ENCODE measurements around the gene PDXDC1. TPM values are rescaled to one million over a fixed set of nuclear protein-coding genes. Genes with fewer than 3 reads are reported as not detected.

PDXDC1 gene
- total and polyA plus RNA-seq, 9 of the 15 experiments (the other 6 are each of a cell fraction or from before 2014, with no cell fraction given) = 5.1 to 95.4 (median 45.8) TPM

DNA sequence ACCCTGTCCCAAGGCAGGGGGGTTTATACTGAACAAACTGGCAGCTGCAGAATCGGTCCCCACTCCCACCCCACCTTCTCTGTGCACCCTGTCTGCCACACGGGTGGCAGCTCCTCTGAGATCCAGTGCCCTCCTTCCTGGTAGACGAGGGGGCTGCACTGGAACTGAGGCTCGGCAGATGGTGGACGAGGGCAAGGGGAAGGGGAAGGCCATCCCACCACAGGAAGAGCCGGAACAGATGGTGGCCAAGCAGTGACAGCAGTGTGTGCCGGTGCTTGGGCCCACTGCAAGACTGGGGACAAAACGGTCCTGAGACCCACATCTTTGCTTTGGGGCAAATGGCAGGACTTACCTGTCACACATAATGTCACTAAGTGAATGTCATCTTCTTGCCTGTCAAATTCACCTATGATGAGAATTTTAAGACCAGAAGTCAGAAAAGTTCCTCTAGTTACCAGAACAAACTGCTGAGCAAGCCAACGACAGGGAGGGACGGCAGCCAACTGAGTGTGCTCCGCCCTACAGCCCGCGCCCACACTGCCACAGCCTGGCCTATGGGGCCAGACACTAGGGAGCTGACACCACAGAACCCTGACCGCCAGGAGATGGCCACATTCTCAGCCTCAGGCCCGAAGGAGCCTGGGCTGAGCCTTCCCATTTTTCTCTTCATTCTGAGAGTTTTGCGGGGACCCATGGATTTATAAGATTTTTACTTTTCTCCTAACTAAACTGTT is 66.6 kb downstream of the PDXDC1 start (continued):
- TF ChIP-seq, protein P1, sequence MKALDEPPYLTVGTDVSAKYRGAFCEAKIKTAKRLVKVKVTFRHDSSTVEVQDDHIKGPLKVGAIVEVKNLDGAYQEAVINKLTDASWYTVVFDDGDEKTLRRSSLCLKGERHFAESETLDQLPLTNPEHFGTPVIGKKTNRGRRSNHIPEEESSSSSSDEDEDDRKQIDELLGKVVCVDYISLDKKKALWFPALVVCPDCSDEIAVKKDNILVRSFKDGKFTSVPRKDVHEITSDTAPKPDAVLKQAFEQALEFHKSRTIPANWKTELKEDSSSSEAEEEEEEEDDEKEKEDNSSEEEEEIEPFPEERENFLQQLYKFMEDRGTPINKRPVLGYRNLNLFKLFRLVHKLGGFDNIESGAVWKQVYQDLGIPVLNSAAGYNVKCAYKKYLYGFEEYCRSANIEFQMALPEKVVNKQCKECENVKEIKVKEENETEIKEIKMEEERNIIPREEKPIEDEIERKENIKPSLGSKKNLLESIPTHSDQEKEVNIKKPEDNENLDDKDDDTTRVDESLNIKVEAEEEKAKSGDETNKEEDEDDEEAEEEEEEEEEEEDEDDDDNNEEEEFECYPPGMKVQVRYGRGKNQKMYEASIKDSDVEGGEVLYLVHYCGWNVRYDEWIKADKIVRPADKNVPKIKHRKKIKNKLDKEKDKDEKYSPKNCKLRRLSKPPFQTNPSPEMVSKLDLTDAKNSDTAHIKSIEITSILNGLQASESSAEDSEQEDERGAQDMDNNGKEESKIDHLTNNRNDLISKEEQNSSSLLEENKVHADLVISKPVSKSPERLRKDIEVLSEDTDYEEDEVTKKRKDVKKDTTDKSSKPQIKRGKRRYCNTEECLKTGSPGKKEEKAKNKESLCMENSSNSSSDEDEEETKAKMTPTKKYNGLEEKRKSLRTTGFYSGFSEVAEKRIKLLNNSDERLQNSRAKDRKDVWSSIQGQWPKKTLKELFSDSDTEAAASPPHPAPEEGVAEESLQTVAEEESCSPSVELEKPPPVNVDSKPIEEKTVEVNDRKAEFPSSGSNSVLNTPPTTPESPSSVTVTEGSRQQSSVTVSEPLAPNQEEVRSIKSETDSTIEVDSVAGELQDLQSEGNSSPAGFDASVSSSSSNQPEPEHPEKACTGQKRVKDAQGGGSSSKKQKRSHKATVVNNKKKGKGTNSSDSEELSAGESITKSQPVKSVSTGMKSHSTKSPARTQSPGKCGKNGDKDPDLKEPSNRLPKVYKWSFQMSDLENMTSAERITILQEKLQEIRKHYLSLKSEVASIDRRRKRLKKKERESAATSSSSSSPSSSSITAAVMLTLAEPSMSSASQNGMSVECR (CRISPR knock-in tag; IDR thresholded peaks at IDR 0.05) = no peak
- TF ChIP-seq EHMT2 (IDR thresholded peaks at IDR 0.05) (no peak), SP1 (CRISPR knock-in tag; IDR thresholded peaks at IDR 0.05) (no peak), RBM17 (IDR thresholded peaks at IDR 0.05; ENCODE audit: borderline replicate concordance, low read depth, low read length) (no peak), MAFG (tag; conservative IDR thresholded peaks at IDR 0.05) (peak; percentile 57), TAF9B (IDR thresholded peaks at IDR 0.05; ENCODE audit: partially characterized antibody) (no peak), TFAM (CRISPR knock-in tag; conservative IDR thresholded peaks at IDR 0.05) (no peak), SMARCC2 (IDR thresholded peaks at IDR 0.05; ENCODE audit: low read depth) (no peak), CHCHD3 (CRISPR knock-in tag; IDR thresholded peaks at IDR 0.05) (no peak), HCFC1 (IDR thresholded peaks at IDR 0.05; ENCODE audit: low read depth, low read length) (peak; percentile 16; the same call in 1 of the 2 replicates), UBTF (IDR thresholded peaks at IDR 0.05; ENCODE audit: borderline replicate concordance in 1 of 2, low read depth in 2 of 2, low read length in 2 of 2) (peak in 1 of 2 experiments; percentile 95; a peak in 2 of 4 replicates), SMARCA5 (IDR thresholded peaks at IDR 0.05) (no peak), ZNF589 (CRISPR knock-in tag; IDR thresholded peaks at IDR 0.05; ENCODE audit: low read depth) (no peak), SNRNP70 (optimal IDR thresholded peaks at IDR 0.05; ENCODE audit: low read depth, low read length) (no peak), PRDM10 (IDR thresholded peaks at IDR 0.05; ENCODE audit: partially characterized antibody) (no peak), PCBP1 (IDR thresholded peaks at IDR 0.05; ENCODE audit: low read depth, low read length, poor library complexity, severe bottlenecking) (no peak), FOXA3 (CRISPR knock-in tag; conservative IDR thresholded peaks at IDR 0.05 in 1 of 2, IDR thresholded peaks at IDR 0.05 in 1 of 2) (no peak)

All from K562 (cell line).